ENCODE measurements around the gene CACFD1. TPM values are rescaled to one million over a fixed set of nuclear protein-coding genes. Genes with fewer than 3 reads are reported as not detected.

CACFD1 gene
- total and polyA plus RNA-seq, 2 donors (not counting 3 experiments of a cell fraction or from before 2014, with no cell fraction given) = 9.7 to 11.5 TPM

GRCh38 chr9:133477992-133478850 lies 18.4 kb downstream of the CACFD1 start:
- H3K27me3 ChIP-seq (ENCODE audit: control insufficient read depth in 2 of 2, insufficient read depth in 2 of 2, low read length in 2 of 2) = no peaks in the 10 kb centered on the region
- CTCF ChIA-PET = interaction anchor here (0.8 to 2.1 kb wide), 5 partner anchors 9 to 292 kb away, joined by 3 to 10 read pairs (median 4); no protein-coding TSS in a partner anchor
- intact Hi-C loops (cut with micrococcal nuclease) (loop anchor here (2.0 kb wide), 2 partner anchors 71 to 121 kb away; partner anchors contain the start of genes SURF1 and SURF2), dilution Hi-C loops (cut with MboI; ENCODE audit: extremely low pct_ligation_motif_present, low sequenced_read_pairs) (no loop called here)
- H3K9me1 ChIP-seq (replicated peaks; ENCODE audit: control insufficient read depth, extremely low read depth, insufficient read depth, low read length) = no peaks in the 10 kb centered on the region
- peak overlapping the region; percentile 50 to 73 (median 69) for H3K4me3 ChIP-seq (replicated peaks in 1 of 3; ENCODE audit: insufficient read depth in 1 of 3, low read depth in 1 of 3, low read length in 3 of 3)
- H3K27ac ChIP-seq (ENCODE audit: insufficient read depth, low read depth, low read length) = peak overlapping the region; percentile 52
- DNase-seq (ENCODE audit: low read depth, low spot score) = peak; percentile 57
- H3K4me1 ChIP-seq (ENCODE audit: control insufficient read depth, extremely low read depth, insufficient read depth, low read length) = peaks cover 6% of the 10 kb centered on the region
- POLR2A ChIA-PET = interaction anchor here (1.0 to 2.7 kb wide), 3 partner anchors 19 to 130 kb away, joined by 3 to 8 read pairs (median 3); partner anchors contain the start of genes CACFD1, MED22 and RPL7A
- peak overlapping the region; percentile 48 for H3K4me2 ChIP-seq (ENCODE audit: insufficient read depth, low read length)
- H3K9me3 ChIP-seq (replicated peaks; ENCODE audit: control insufficient read depth, insufficient read depth, low read length) = no peaks in the 10 kb centered on the region
- peak; percentile 84 for FAIRE-seq
- H2AFZ ChIP-seq (ENCODE audit: low read depth, low read length) = peak overlapping the region; percentile 37
- peaks cover 8% of the 10 kb centered on the region for H3K79me2 ChIP-seq (ENCODE audit: control insufficient read depth, insufficient read depth, low read length)
- H4K20me1 ChIP-seq (replicated peaks; ENCODE audit: control insufficient read depth, extremely low read depth, insufficient read depth, low read length) = no peaks in the 10 kb centered on the region
- peaks cover 3 to 26% of the 10 kb centered on the region in 2 experiments for H3K36me3 ChIP-seq (ENCODE audit: control insufficient read depth in 2 of 2, extremely low read depth in 1 of 2, insufficient read depth in 2 of 2, low read length in 2 of 2)
- TF ChIP-seq POLR2A (IDR thresholded peaks at IDR 0.05; ENCODE audit: low read depth, low read length) (no peak), FOS (IDR thresholded peaks at IDR 0.05; ENCODE audit: borderline replicate concordance, insufficient read depth, low read length) (no peak), MYC (IDR thresholded peaks at IDR 0.05; ENCODE audit: low read depth, low read length) (no peak), MAX (IDR thresholded peaks at IDR 0.05; ENCODE audit: insufficient read depth, insufficient read length) (no peak), EZH2 (IDR thresholded peaks at IDR 0.05; ENCODE audit: borderline replicate concordance, low read depth, low read length, severe bottlenecking) (no peak)
- peak overlapping the region; percentile 84 for H3K9ac ChIP-seq (replicated peaks; ENCODE audit: extremely low read depth, insufficient read depth, low read length)
- BruUV-seq (replicated peaks) = TSS peak; percentile 52

Data from endothelial cell of umbilical vein (primary cell).